WTC11 (cell line): ENCODE measurements around the gene SLC5A5.

ENCODE experiments used
- CTCF ChIP-seq: fragments of 200-600 bp; IDR thresholded peaks from 2 replicates; pipeline ENCODE4 v1.8.0; 2022; ENCODE audit warnings: antibody characterized with exemption
- NR1H2 ChIP-seq: sonication (generic); formaldehyde crosslinking; IDR thresholded peaks from 2 replicates; pipeline ENCODE4 v1.9.0; 2021; ENCODE audit warnings: mild to moderate bottlenecking, moderate library complexity, missing genetic modification reagents
- NR3C1 ChIP-seq: sonication (generic); formaldehyde crosslinking; conservative IDR thresholded peaks from 2 replicates; pipeline ENCODE4 v1.8.1; 2023; ENCODE audit warnings: low read depth, mild to moderate bottlenecking, missing genetic modification reagents
- RELA ChIP-seq: sonication (generic); formaldehyde crosslinking; IDR thresholded peaks from 2 replicates; pipeline ENCODE4 v1.8.1; 2022; ENCODE audit warnings: missing genetic modification reagents, mild to moderate bottlenecking, borderline replicate concordance
- SP1 ChIP-seq: sonication (generic); formaldehyde crosslinking; conservative IDR thresholded peaks from 2 replicates; pipeline ENCODE4 v1.8.1; 2022; ENCODE audit warnings: missing genetic modification reagents

- TF ChIP-seq NR3C1 (CRISPR knock-in tag) (no peak), RELA (CRISPR knock-in tag) (no peak), NR1H2 (CRISPR knock-in tag) (no peak), SP1 (no peak), CTCF (no peak)
These were observed 8.1 kb upstream of the SLC5A5 start for GRCh38 chr19:17863520-17864182.
